Measurements from ENCODE around the gene TOMM70.

The TOMM70 gene

DNA sequence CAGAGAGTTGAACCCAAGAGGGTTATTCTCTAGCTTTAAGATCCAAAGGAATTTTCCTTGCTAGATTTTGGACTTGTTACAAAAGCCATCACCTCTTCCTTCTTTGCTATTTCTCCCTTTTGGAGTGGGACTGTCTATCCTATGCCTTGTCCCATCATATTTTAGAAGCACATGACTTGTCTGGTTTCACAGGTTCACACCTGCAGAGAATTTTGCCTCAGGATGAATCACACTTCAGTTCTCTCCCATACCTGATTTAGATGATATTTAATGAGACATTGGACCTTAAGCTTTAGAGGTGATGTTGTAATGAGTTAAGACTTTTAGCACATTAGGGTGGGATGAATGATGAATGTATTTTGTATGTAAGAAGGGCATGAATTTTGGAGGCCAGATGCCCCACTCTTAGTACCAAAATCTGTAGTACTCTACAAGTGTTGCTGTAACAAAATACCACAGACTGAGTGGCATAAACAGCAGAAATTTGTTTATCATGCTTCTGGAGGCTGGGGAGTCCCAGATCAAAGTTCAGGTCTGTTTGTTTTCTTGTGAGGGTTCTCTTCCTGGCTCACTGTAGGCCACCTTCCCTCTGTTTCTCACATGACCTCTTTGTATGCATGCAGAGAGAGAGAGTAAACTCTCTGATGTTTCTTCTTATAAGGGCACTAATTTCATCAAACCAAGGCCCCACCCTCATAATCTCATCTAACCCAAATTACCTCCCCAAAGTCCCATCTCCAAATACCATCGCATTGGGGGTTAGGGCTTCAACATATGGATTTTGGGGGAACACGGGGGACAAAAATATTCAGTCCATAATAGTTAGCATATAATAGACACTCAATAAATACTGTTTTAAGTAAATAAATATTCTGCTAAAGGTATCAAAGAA, 10.4 kb upstream of the TOMM70 start:
- peaks cover 4% of the 10 kb centered on the region for H3K79me1 ChIP-seq (ENCODE audit: low read length)
- H3K79me2 ChIP-seq (ENCODE audit: control insufficient read depth, insufficient read depth, low read length), result peaks cover 3% of the 10 kb centered on the region
- H4K5ac ChIP-seq (ENCODE audit: low read length), result no peak overlapping the region
- no peak overlapping the region for H3K4me2 ChIP-seq (ENCODE audit: low read length)
- no peak for DNase-seq
- no peak overlapping the region for H2AK5ac ChIP-seq (ENCODE audit: low read length)
- H3K27ac ChIP-seq (ENCODE audit: low read depth, low read length), result no peak overlapping the region
- no peak overlapping the region for H3K4ac ChIP-seq (ENCODE audit: low read depth, low read length)
- H3K9ac ChIP-seq (ENCODE audit: low read length), result no peak overlapping the region
- H3K27me3 ChIP-seq (ENCODE audit: insufficient read depth, low read length, poor library complexity), result no peaks in the 10 kb centered on the region
- H2BK120ac ChIP-seq (ENCODE audit: low read depth, low read length), result no peak overlapping the region
- no peak overlapping the region for H3K4me3 ChIP-seq (ENCODE audit: low read length)
- H2BK15ac ChIP-seq (replicated peaks; ENCODE audit: low read depth), result no peak overlapping the region
- no peaks in the 10 kb centered on the region for H3K4me1 ChIP-seq (ENCODE audit: control insufficient read depth, low read depth, low read length)
- H3K36me3 ChIP-seq (ENCODE audit: control insufficient read depth, insufficient read depth, low read length), result no peaks in the 10 kb centered on the region
- no peak overlapping the region for H2BK5ac ChIP-seq (ENCODE audit: low read length)
- no peak overlapping the region for H4K8ac ChIP-seq (ENCODE audit: low read depth, low read length)
- no peak overlapping the region for H3K56ac ChIP-seq (ENCODE audit: low read length)
- no peak overlapping the region for H3K23ac ChIP-seq (ENCODE audit: low read length)
- no CpG with 5 or more reads among the region's 2 CpGs for WGBS (ENCODE audit: extremely low coverage, insufficient coverage, low lambda C conversion rate)
- H3K18ac ChIP-seq (ENCODE audit: low read length), result no peak overlapping the region

DNA sequence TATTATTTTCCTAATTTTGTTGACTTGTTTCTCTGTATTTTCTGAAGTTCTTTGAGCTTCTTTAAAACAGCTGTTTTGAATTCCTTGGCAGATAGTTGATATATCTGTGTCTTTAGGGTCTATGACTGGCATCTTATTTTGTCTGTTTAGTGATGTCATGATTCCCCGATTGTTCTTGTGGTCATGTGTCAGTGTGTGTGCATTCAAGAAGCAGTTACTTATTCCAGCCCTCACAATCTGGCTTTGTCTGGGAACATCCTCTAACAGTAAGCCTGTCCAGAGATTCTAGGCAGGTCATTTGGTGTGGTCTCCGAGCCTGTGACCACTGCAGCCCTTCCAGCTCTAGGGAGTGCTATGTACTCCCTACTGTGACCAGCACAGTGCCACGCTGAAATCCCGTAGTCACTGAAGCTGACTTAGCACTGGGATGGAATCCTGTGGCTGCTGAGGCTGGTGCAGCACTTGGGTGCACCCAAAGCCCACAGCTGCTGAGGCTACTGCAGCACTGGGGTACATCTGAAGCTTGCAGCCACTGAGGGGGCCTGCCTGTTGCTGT, 7.2 kb upstream of the TOMM70 start:
- no peak overlapping the region for H2AK5ac ChIP-seq (ENCODE audit: low read length)
- no CpG with 5 or more reads among the region's 4 CpGs for WGBS (ENCODE audit: extremely low coverage, insufficient coverage, low lambda C conversion rate)
- H3K4ac ChIP-seq (ENCODE audit: low read depth, low read length), result no peak overlapping the region
- no peaks in the 10 kb centered on the region for H3K27me3 ChIP-seq (ENCODE audit: insufficient read depth, low read length, poor library complexity)
- H3K36me3 ChIP-seq (ENCODE audit: control insufficient read depth, insufficient read depth, low read length), result no peaks in the 10 kb centered on the region
- H3K79me1 ChIP-seq (ENCODE audit: low read length), result peaks cover 4% of the 10 kb centered on the region
- no peak overlapping the region for H3K4me3 ChIP-seq (ENCODE audit: low read length)
- H3K4me2 ChIP-seq (ENCODE audit: low read length), result no peak overlapping the region
- no peak overlapping the region for H3K27ac ChIP-seq (ENCODE audit: low read depth, low read length)
- no peak overlapping the region for H3K23ac ChIP-seq (ENCODE audit: low read length)
- no peak overlapping the region for H4K5ac ChIP-seq (ENCODE audit: low read length)
- H2BK15ac ChIP-seq (replicated peaks; ENCODE audit: low read depth), result no peak overlapping the region
- no peak overlapping the region for H2BK5ac ChIP-seq (ENCODE audit: low read length)
- H4K8ac ChIP-seq (ENCODE audit: low read depth, low read length), result no peak overlapping the region
- H3K18ac ChIP-seq (ENCODE audit: low read length), result no peak overlapping the region
- no peak for DNase-seq
- H3K56ac ChIP-seq (ENCODE audit: low read length), result peak overlapping the region; percentile 9
- no peak overlapping the region for H3K9ac ChIP-seq (ENCODE audit: low read length)
- peaks cover 5% of the 10 kb centered on the region for H3K79me2 ChIP-seq (ENCODE audit: control insufficient read depth, insufficient read depth, low read length)
- no peaks in the 10 kb centered on the region for H3K4me1 ChIP-seq (ENCODE audit: control insufficient read depth, low read depth, low read length)
- H2BK120ac ChIP-seq (ENCODE audit: low read depth, low read length), result no peak overlapping the region

DNA sequence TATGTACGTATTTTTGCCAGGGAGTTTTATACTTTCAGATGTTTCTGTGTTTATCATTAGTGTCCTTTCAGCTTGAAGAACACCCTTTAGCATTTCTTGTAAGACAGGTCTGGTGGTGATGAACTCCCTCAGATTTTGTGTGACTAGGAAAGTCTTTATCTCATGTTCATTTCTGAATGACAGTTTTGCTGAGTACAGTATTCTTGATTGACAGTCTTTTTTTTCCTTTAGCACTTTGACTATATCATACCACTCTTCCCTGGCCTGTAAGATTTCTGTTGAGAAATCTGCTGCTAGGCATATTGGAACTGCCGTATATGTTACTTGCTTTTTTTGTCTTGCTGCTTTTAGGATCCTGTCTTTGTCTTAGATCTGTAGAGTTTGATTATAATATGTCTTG, 6.3 kb upstream of the TOMM70 start:
- Histone ChIP-seq H3K23ac (ENCODE audit: low read length) (no peak overlapping the region), H3K4me3 (ENCODE audit: low read length) (no peak overlapping the region), H4K5ac (ENCODE audit: low read length) (no peak overlapping the region), H3K27me3 (ENCODE audit: insufficient read depth, low read length, poor library complexity) (no peaks in the 10 kb centered on the region), H3K4me1 (ENCODE audit: control insufficient read depth, low read depth, low read length) (no peaks in the 10 kb centered on the region), H2BK120ac (ENCODE audit: low read depth, low read length) (no peak overlapping the region), H3K18ac (ENCODE audit: low read length) (no peak overlapping the region), H3K79me1 (ENCODE audit: low read length) (peaks cover 4% of the 10 kb centered on the region), H3K56ac (ENCODE audit: low read length) (no peak overlapping the region), H3K36me3 (ENCODE audit: control insufficient read depth, insufficient read depth, low read length) (no peaks in the 10 kb centered on the region), H2BK15ac (replicated peaks; ENCODE audit: low read depth) (no peak overlapping the region), H3K79me2 (ENCODE audit: control insufficient read depth, insufficient read depth, low read length) (peaks cover 5% of the 10 kb centered on the region), H3K9ac (ENCODE audit: low read length) (no peak overlapping the region), H3K4me2 (ENCODE audit: low read length) (no peak overlapping the region), H2AK5ac (ENCODE audit: low read length) (no peak overlapping the region), H4K8ac (ENCODE audit: low read depth, low read length) (no peak overlapping the region), H2BK5ac (ENCODE audit: low read length) (no peak overlapping the region), H3K4ac (ENCODE audit: low read depth, low read length) (no peak overlapping the region), H3K27ac (ENCODE audit: low read depth, low read length) (no peak overlapping the region)
- no CpG with 5 or more reads among the region's 2 CpGs for WGBS (ENCODE audit: extremely low coverage, insufficient coverage, low lambda C conversion rate)
- no peak for DNase-seq

DNA sequence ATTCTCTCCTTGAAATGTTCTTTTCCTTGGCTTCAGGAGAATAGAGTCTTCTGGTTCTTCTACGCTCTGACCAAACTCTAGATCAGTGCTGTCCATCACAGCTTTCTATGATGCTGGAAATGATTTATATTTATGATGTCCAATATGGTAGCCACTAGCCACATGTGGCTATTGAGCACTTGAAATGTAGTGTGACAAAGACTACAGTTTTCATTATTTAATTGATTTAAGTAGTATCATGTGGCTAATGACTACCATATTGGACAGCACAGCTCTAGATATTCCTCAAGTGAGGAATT, 3.3 kb upstream of the TOMM70 start:
- Histone ChIP-seq H3K4me1 (ENCODE audit: control insufficient read depth, low read depth, low read length) (peaks cover 4% of the 10 kb centered on the region), H3K56ac (ENCODE audit: low read length) (no peak overlapping the region), H2BK120ac (ENCODE audit: low read depth, low read length) (no peak overlapping the region), H3K9ac (ENCODE audit: low read length) (no peak overlapping the region), H3K79me1 (ENCODE audit: low read length) (peaks cover 8% of the 10 kb centered on the region), H3K27ac (ENCODE audit: low read depth, low read length) (no peak overlapping the region), H2BK15ac (replicated peaks; ENCODE audit: low read depth) (no peak overlapping the region), H3K27me3 (ENCODE audit: insufficient read depth, low read length, poor library complexity) (no peaks in the 10 kb centered on the region), H3K36me3 (ENCODE audit: control insufficient read depth, insufficient read depth, low read length) (no peaks in the 10 kb centered on the region), H2BK5ac (ENCODE audit: low read length) (no peak overlapping the region), H3K79me2 (ENCODE audit: control insufficient read depth, insufficient read depth, low read length) (peaks cover 20% of the 10 kb centered on the region), H4K8ac (ENCODE audit: low read depth, low read length) (no peak overlapping the region), H3K4ac (ENCODE audit: low read depth, low read length) (no peak overlapping the region), H3K4me2 (ENCODE audit: low read length) (no peak overlapping the region), H3K18ac (ENCODE audit: low read length) (no peak overlapping the region), H3K4me3 (ENCODE audit: low read length) (no peak overlapping the region), H3K23ac (ENCODE audit: low read length) (no peak overlapping the region), H2AK5ac (ENCODE audit: low read length) (no peak overlapping the region), H4K5ac (ENCODE audit: low read length) (no peak overlapping the region)
- no peak for DNase-seq
- no CpG with 5 or more reads among the region's 1 CpG for WGBS (ENCODE audit: extremely low coverage, insufficient coverage, low lambda C conversion rate)

DNA sequence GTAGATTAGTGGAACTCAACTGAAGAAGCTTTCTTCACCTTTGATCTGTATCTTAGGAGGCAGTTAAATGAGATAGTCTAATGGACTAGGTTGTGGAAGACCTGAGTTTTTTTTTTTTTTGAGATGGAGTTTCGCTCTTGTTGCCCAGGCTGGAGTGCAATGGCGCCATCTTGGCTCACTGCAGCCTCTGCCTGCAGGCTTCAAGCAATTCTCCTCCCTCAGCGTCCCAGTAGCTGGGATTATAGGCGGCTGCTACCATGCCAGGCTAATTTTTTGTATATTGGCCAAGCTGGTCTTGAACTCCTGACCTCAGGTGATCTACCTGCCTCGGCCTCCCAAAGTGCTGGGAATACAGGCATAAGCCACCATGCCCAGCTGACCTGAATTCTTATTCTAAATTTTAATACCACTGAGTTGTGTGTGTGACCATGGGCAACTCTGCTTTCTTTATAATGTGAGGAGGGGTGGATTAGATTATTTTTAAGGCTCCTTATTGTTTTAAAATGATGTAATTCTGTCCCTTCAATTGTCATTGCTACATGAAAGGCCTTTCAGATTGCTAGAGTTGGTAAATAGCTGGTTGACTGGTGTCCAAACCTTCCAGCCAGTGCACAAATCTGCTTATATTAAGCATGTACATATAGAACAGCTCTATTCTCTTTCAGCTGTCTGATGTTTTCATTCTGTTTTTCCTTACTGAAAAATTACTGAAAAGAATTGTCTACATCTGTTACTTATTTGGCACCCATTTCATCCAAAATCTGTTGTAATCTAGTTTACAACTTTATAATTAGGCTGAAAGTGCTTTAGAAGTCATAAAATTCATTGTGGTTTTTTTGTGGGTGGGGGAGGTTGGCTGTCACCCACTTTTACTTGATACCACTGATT, 2.7 kb upstream of the TOMM70 start:
- no peak overlapping the region for H3K27ac ChIP-seq (ENCODE audit: low read depth, low read length)
- peaks cover 4% of the 10 kb centered on the region for H3K4me1 ChIP-seq (ENCODE audit: control insufficient read depth, low read depth, low read length)
- H3K27me3 ChIP-seq (ENCODE audit: insufficient read depth, low read length, poor library complexity), result no peaks in the 10 kb centered on the region
- H2BK5ac ChIP-seq (ENCODE audit: low read length), result no peak overlapping the region
- no peaks in the 10 kb centered on the region for H3K36me3 ChIP-seq (ENCODE audit: control insufficient read depth, insufficient read depth, low read length)
- H3K56ac ChIP-seq (ENCODE audit: low read length), result no peak overlapping the region
- no peak overlapping the region for H2BK15ac ChIP-seq (replicated peaks; ENCODE audit: low read depth)
- peaks cover 8% of the 10 kb centered on the region for H3K79me1 ChIP-seq (ENCODE audit: low read length)
- peak overlapping the region; percentile 9 for H3K9ac ChIP-seq (ENCODE audit: low read length)
- no peak overlapping the region for H3K4me2 ChIP-seq (ENCODE audit: low read length)
- no peak overlapping the region for H3K18ac ChIP-seq (ENCODE audit: low read length)
- peaks cover 25% of the 10 kb centered on the region for H3K79me2 ChIP-seq (ENCODE audit: control insufficient read depth, insufficient read depth, low read length)
- H3K4ac ChIP-seq (ENCODE audit: low read depth, low read length), result peak overlapping the region; percentile 6
- H4K8ac ChIP-seq (ENCODE audit: low read depth, low read length), result no peak overlapping the region
- H3K23ac ChIP-seq (ENCODE audit: low read length), result no peak overlapping the region
- no peak overlapping the region for H3K4me3 ChIP-seq (ENCODE audit: low read length)
- no CpG with 5 or more reads among the region's 5 CpGs for WGBS (ENCODE audit: extremely low coverage, insufficient coverage, low lambda C conversion rate)
- H2BK120ac ChIP-seq (ENCODE audit: low read depth, low read length), result no peak overlapping the region
- DNase-seq, result peak; percentile 50
- H4K5ac ChIP-seq (ENCODE audit: low read length), result no peak overlapping the region
- no peak overlapping the region for H2AK5ac ChIP-seq (ENCODE audit: low read length)
